CD4-positive, alpha-beta T cell (primary cell): ENCODE data around the gene GDPD5. TPM values are rescaled to one million over a fixed set of nuclear protein-coding genes. Genes with fewer than 3 reads are reported as not detected.

Experiments used
- ATAC-seq: fragments of 200-7000 bp; cut with Tn5 transposase; one replicate; pipeline ENCODE4 v1.10.0; 2022; ENCODE audit warnings: mild to moderate bottlenecking; ENCODE audit not compliant: poor library complexity
- CTCF ChIA-PET: fragments of 350-600 bp; sonication (Branson Sonifier 250); formaldehyde crosslinking; loops from one replicate; lab custom pipeline; 2021; ENCODE audit warnings: antibody characterized with exemption, inconsistent platforms; lab: Charles Lee
- POLR2A ChIA-PET: fragments of 350-600 bp; sonication (Branson Sonifier 250); formaldehyde crosslinking; loops from one replicate; lab custom pipeline; 2021; ENCODE audit warnings: antibody characterized with exemption, inconsistent platforms; lab: Charles Lee
- DNase-seq, 14 experiments: peaks; one replicate each; pipeline ENCODE4 v3.0.0-alpha.2; 2013 to 2020; ENCODE audit warnings: mixed read lengths in 2 of 14
- H3K27ac ChIP-seq, 2 donors: one replicate each; pipeline versions ENCODE4 v1.5.1 to v1.7.0; 2013; ENCODE audit warnings: low read length in 2 of 2, low read depth in 1 of 2, mild to moderate bottlenecking in 1 of 2
- H3K27me3 ChIP-seq, 2 experiments: 1 replicate in 1 of 2; 2 replicates in 1 of 2; pipeline versions ENCODE4 v1.6.1 to v1.7.0; 2013; ENCODE audit warnings: low read length in 2 of 2, control low read depth in 1 of 2, mild to moderate bottlenecking in 1 of 2, moderate library complexity in 1 of 2; ENCODE audit not compliant: insufficient read depth in 2 of 2, control insufficient read depth in 1 of 2
- H3K36me3 ChIP-seq: one replicate; pipeline ENCODE4 v1.6.1; 2013; ENCODE audit warnings: low read length, control low read depth; ENCODE audit not compliant: insufficient read depth
- H3K4me1 ChIP-seq: one replicate; pipeline ENCODE4 v1.6.1; 2013; ENCODE audit warnings: low read length, control low read depth; ENCODE audit not compliant: insufficient read depth
- H3K4me3 ChIP-seq: one replicate; pipeline ENCODE4 v1.5.1; 2013; ENCODE audit warnings: mild to moderate bottlenecking, low read length, moderate library complexity
- H3K9me3 ChIP-seq, 2 experiments: 1 replicate in 1 of 2; 2 replicates in 1 of 2; pipeline versions ENCODE4 v1.6.1 to v1.7.0; 2013; ENCODE audit warnings: low read length in 2 of 2, mild to moderate bottlenecking in 2 of 2, control low read depth in 1 of 2, moderate library complexity in 1 of 2; ENCODE audit not compliant: control insufficient read depth in 1 of 2, insufficient read depth in 1 of 2
- H3K27ac Mint-ChIP-seq: one replicate; pipeline ENCODE4 v1.8.0; 2020; ENCODE audit warnings: mixed read lengths
- H3K27me3 Mint-ChIP-seq: one replicate; pipeline ENCODE4 v1.8.0; 2021; ENCODE audit warnings: mixed read lengths
- H3K36me3 Mint-ChIP-seq: one replicate; pipeline ENCODE4 v1.8.0; 2021; ENCODE audit warnings: low read depth, mixed read lengths
- H3K4me1 Mint-ChIP-seq: one replicate; pipeline ENCODE4 v1.8.0; 2021; ENCODE audit warnings: low read depth, mixed read lengths
- H3K4me3 Mint-ChIP-seq: one replicate; pipeline ENCODE4 v1.8.0; 2020; ENCODE audit warnings: mild to moderate bottlenecking, mixed read lengths
- H3K9me3 Mint-ChIP-seq: one replicate; pipeline ENCODE4 v1.8.0; 2020; ENCODE audit warnings: mixed read lengths
- intact Hi-C, 2 experiments: fragments of 100-400 bp; cut with DNase I in 1 of 2; cut with micrococcal nuclease in 1 of 2; formaldehyde crosslinking; loops; one replicate each; pipeline versions ENCODE4 v1.15.1 to v1.9.0; 2023 to 2025; cut with DNase I, micrococcal nuclease
- total RNA-seq, 174 experiments: library from RNA in 2 of 174; stranded (reverse) in 2 of 174; gene quantifications; one replicate each; pipeline ENCODE4 v1.2.3 and lab custom pipeline; 2021 to 2026
- TF ChIP-seq, protein P1 (sequence below): fragments of 200-600 bp; IDR thresholded peaks from one replicate; pipeline ENCODE4 v1.8.0; 2022; ENCODE audit warnings: antibody characterized with exemption, mild to moderate bottlenecking

The GDPD5 gene
- total RNA-seq, 2 experiments from 2014 or later, result 91.6 to 101 TPM

DNA sequence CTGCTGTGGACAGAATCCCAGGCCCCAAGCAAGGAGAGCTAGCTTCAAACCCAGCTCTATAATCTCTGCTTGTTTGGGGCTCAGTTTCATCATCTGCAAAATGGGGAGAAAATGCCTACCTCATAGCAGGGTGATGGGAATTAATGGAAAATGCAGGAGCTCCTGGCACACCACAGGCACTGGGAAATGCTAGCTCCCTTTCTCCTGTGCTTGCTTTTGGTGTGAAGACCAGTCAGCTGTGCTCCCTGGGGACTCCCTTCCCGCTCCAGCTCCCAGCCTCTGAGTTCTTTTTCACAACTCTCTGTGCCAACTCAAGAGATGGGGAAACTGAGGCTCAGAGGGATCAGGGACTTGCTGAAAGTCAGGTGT, 28.1 kb upstream of the GDPD5 start:
- Mint-ChIP-seq H3K4me3 (no peak overlapping the region), H3K27me3 (no peaks in the 10 kb centered on the region), H3K4me1 (no peaks in the 10 kb centered on the region), H3K36me3 (no peaks in the 10 kb centered on the region), H3K27ac (no peak overlapping the region), H3K9me3 (no peaks in the 10 kb centered on the region)
- DNase-seq (no peak), ATAC-seq (no peak)
- no peaks in the 10 kb centered on the region for H3K27me3 ChIP-seq
- POLR2A ChIA-PET, result interaction anchor here (1.4 kb wide), 1 partner anchor 9 kb away, joined by 5 read pairs; the partner anchor contains the start of gene SERPINH1
- no peak overlapping the region for H3K4me3 ChIP-seq
- intact Hi-C loops, result no loop called here
- TF ChIP-seq, protein P1, sequence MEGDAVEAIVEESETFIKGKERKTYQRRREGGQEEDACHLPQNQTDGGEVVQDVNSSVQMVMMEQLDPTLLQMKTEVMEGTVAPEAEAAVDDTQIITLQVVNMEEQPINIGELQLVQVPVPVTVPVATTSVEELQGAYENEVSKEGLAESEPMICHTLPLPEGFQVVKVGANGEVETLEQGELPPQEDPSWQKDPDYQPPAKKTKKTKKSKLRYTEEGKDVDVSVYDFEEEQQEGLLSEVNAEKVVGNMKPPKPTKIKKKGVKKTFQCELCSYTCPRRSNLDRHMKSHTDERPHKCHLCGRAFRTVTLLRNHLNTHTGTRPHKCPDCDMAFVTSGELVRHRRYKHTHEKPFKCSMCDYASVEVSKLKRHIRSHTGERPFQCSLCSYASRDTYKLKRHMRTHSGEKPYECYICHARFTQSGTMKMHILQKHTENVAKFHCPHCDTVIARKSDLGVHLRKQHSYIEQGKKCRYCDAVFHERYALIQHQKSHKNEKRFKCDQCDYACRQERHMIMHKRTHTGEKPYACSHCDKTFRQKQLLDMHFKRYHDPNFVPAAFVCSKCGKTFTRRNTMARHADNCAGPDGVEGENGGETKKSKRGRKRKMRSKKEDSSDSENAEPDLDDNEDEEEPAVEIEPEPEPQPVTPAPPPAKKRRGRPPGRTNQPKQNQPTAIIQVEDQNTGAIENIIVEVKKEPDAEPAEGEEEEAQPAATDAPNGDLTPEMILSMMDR, result no peak
- no peak overlapping the region for H3K27ac ChIP-seq
- H3K4me1 ChIP-seq, result no peaks in the 10 kb centered on the region
- CTCF ChIA-PET, result no interaction called here
- H3K36me3 ChIP-seq, result no peaks in the 10 kb centered on the region
- H3K9me3 ChIP-seq, result no peaks in the 10 kb centered on the region

DNA sequence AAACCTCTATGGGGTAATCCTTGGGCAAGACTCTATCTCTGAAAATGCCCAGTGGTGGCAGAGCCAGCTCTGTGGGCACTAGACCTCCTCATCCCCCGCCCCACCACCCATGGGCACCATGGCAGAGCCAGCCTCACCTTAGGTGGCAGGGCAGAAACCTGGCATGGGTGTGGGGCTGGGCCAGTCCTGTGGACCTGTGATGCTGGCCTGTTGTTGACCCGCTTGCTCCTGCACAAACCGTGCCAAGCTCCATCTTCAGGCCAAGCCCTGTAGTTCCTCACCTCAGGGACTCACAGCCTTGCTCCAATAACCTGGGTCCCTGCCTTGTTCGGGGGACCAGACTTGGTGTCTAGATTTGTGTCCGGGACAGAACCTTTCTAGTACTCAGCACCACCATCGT, 27.4 kb upstream of the GDPD5 start:
- Mint-ChIP-seq H3K36me3 (no peaks in the 10 kb centered on the region), H3K4me1 (no peaks in the 10 kb centered on the region), H3K27me3 (no peaks in the 10 kb centered on the region), H3K9me3 (no peaks in the 10 kb centered on the region), H3K27ac (no peak overlapping the region), H3K4me3 (no peak overlapping the region)
- Histone ChIP-seq H3K4me3 (no peak overlapping the region), H3K4me1 (no peaks in the 10 kb centered on the region), H3K27me3 (no peaks in the 10 kb centered on the region), H3K36me3 (no peaks in the 10 kb centered on the region), H3K9me3 (no peaks in the 10 kb centered on the region), H3K27ac (no peak overlapping the region)
- intact Hi-C loops, result no loop called here
- ChIA-PET POLR2A (interaction anchor here (1.4 kb wide), 1 partner anchor 9 kb away, joined by 5 read pairs; the partner anchor contains the start of gene SERPINH1), CTCF (no interaction called here)
- DNase-seq (no peak), ATAC-seq (no peak)
- TF ChIP-seq, protein P1, result no peak

DNA sequence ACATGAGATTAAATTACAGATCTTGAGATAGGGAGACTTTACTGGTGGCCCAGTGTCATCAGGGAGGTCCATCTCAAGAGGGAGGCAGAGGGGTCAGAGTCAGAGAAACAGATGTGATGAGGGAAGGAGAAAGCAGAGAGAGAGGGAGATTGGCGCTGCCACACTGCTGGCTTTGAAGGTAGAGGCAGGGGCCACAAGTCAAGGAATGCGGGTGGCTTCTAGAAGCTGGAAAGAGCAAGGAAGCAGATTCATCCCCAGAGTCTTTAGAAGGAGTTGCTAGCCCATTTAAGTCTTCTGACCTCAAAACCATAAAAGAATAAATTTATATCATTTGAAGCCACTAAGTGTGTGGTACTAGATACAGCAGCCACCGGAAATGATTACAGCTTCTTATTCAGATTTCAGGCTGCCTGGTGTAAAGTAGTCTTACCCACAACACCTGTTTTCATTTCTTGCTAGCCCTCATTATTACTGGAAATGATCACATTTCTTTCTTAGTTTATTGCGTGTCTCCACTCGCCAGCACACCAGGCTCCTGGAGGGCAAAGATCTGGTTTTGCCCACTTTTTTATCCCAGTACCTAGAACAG, 23.7 kb upstream of the GDPD5 start:
- ChIA-PET CTCF (no interaction called here), POLR2A (no interaction called here)
- ATAC-seq (no peak), DNase-seq (no peak)
- Histone ChIP-seq H3K4me3 (no peak overlapping the region), H3K27me3 (peaks cover 0 to 7% of the 10 kb centered on the region in 2 experiments), H3K27ac (no peak overlapping the region), H3K9me3 (no peaks in the 10 kb centered on the region), H3K4me1 (no peaks in the 10 kb centered on the region), H3K36me3 (no peaks in the 10 kb centered on the region)
- TF ChIP-seq, protein P1, result no peak
- Mint-ChIP-seq H3K27ac (no peak overlapping the region), H3K36me3 (no peaks in the 10 kb centered on the region), H3K4me3 (no peak overlapping the region), H3K9me3 (no peaks in the 10 kb centered on the region), H3K4me1 (no peaks in the 10 kb centered on the region), H3K27me3 (peaks cover 5% of the 10 kb centered on the region)
- intact Hi-C loops, result loop anchor here in 1 of 2 experiments (5.0 kb wide), 1 partner anchor 43 kb away; no protein-coding TSS in a partner anchor
